ENCODE data around the gene TBC1D25.
A peak's percentile ranks its signal among the peaks of the same experiment; 100 is the strongest.

TBC1D25 gene
- total RNA-seq = 22.4 to 27.6 reads per million in 2 donors

GRCh38 chrX:48539345-48540027 is at the start of gene TBC1D25:
TBC1D25 (plus strand) TSS chrX:48539714; CDS start chrX:48539798, 84 bp downstream.
- DNase-seq = peak; percentile 90

- no peak for DNase-seq
These were observed 49.6 kb upstream of the TBC1D25 start for GRCh38 chrX:48489892-48490291.

GRCh38 chrX:48490661-48491060 is 48.9 kb upstream of the TBC1D25 start:
- DNase-seq = no peak

GRCh38 chrX:48491809-48492208 is 47.7 kb upstream of the TBC1D25 start:
- DNase-seq = no peak

GRCh38 chrX:48492293-48492910 is 47.1 kb upstream of the TBC1D25 start:
- no peak for DNase-seq

- DNase-seq = no peak
These were observed 45.6 kb upstream of the TBC1D25 start for GRCh38 chrX:48493890-48494364.

- DNase-seq = no peak
These were observed 42.9 kb upstream of the TBC1D25 start for GRCh38 chrX:48496660-48497059.

GRCh38 chrX:48497871-48498270 is 41.6 kb upstream of the TBC1D25 start:
- DNase-seq = no peak

- no peak for DNase-seq
These were observed 41.1 kb upstream of the TBC1D25 start for GRCh38 chrX:48498374-48498809.

GRCh38 chrX:48504261-48504660 is 35.3 kb upstream of the TBC1D25 start:
- no peak for DNase-seq

GRCh38 chrX:48505481-48505880 is 34.0 kb upstream of the TBC1D25 start:
- no peak for DNase-seq

- DNase-seq = no peak
These were observed 32.3 kb upstream of the TBC1D25 start for GRCh38 chrX:48507246-48507645.

GRCh38 chrX:48508400-48509244 is 30.9 kb upstream of the TBC1D25 start, which contains the start of gene PORCN:
PORCN (plus strand) TSS chrX:48508992; CDS start chrX:48509821, 829 bp downstream.
- peak; percentile 68 for DNase-seq

GRCh38 chrX:48509245-48509590 is 30.3 kb upstream of the TBC1D25 start:
- no peak for DNase-seq

GRCh38 chrX:48509619-48510018 is 29.9 kb upstream of the TBC1D25 start:
- no peak for DNase-seq

GRCh38 chrX:48511560-48511959 is 28.0 kb upstream of the TBC1D25 start:
- DNase-seq = no peak

- no peak for DNase-seq
These were observed 27.1 kb upstream of the TBC1D25 start for GRCh38 chrX:48512371-48512935.

GRCh38 chrX:48513670-48514069 is 25.8 kb upstream of the TBC1D25 start:
- no peak for DNase-seq

- no peak for DNase-seq
These were observed 25.2 kb upstream of the TBC1D25 start for GRCh38 chrX:48514126-48514806.

- DNase-seq = no peak
These were observed 24.6 kb upstream of the TBC1D25 start for GRCh38 chrX:48514868-48515460.

GRCh38 chrX:48515842-48516241 is 23.7 kb upstream of the TBC1D25 start:
- DNase-seq = no peak

- no peak for DNase-seq
These were observed 23.2 kb upstream of the TBC1D25 start for GRCh38 chrX:48516285-48516684.
